A549 (cell line): Measurements from ENCODE around the gene FRMD3. TPM values are rescaled to one million over a fixed set of nuclear protein-coding genes. Genes with fewer than 3 reads are reported as not detected.

Experiments
- ATAC-seq, 2 experiments: fragments of 200-7000 bp in 1 of 2; fragments of >200 bp in 1 of 2; cut with Nextera tagmentation in 1 of 2; cut with Tn5 transposase in 1 of 2; 3 replicates each; pipeline versions ENCODE4 v1.8.0 to v1.9.1; 2018 to 2020; ENCODE audit warnings: mild to moderate bottlenecking in 1 of 2, moderate library complexity in 1 of 2
- CTCF ChIA-PET: fragments of 300-600 bp; sonication (Branson Sonifier 250); formaldehyde crosslinking; extraction: SDS; loops from one replicate; lab custom pipeline; 2021; ENCODE audit warnings: antibody characterized with exemption, inconsistent platforms; lab: Yijun Ruan, JAX
- POLR2A ChIA-PET: fragments of 350-600 bp; formaldehyde crosslinking; extraction: SDS; loops from one replicate; lab custom pipeline; 2021; ENCODE audit warnings: antibody characterized with exemption, inconsistent platforms; lab: Yijun Ruan, JAX
- DNase-seq, 2 experiments: peaks; one replicate each; pipeline versions ENCODE4 v3.0.0 to v3.0.0-alpha.2; 2011 to 2016; ENCODE audit warnings: low read depth in 1 of 2, low spot score in 1 of 2
- FAIRE-seq: peaks from 2 replicates; lab custom pipeline; 2011; peaks lifted over from hg19 to GRCh38; lab: Jason Lieb, UNC
- H3K27ac ChIP-seq, 2 experiments: fragments of >200 bp; sonication (Bioruptor Twin); formaldehyde crosslinking; 3 replicates each; pipeline ENCODE4 v1.5.1; 2016 to 2017
- H3K4me1 ChIP-seq: fragments of >200 bp; sonication (Bioruptor Twin); formaldehyde crosslinking; 3 replicates; pipeline ENCODE4 v1.6.1; 2016
- H3K4me2 ChIP-seq: fragments of >200 bp; sonication (Bioruptor Twin); formaldehyde crosslinking; 3 replicates; pipeline ENCODE4 v1.6.1; 2016
- H3K4me3 ChIP-seq: fragments of >200 bp; sonication (Bioruptor Twin); formaldehyde crosslinking; 3 replicates; pipeline ENCODE4 v1.5.1; 2016
- H3K9me3 ChIP-seq: fragments of >200 bp; sonication (Bioruptor Twin); formaldehyde crosslinking; 3 replicates; pipeline ENCODE4 v1.6.1; 2016
- CBX8 ChIP-seq: fragments of 200-600 bp; sonication (generic); IDR thresholded peaks from 2 replicates; pipeline ENCODE4 v1.6.1; 2016
- CEBPB ChIP-seq, 2 experiments: fragments of >200 bp in 1 of 2; sonication (Bioruptor Twin) in 1 of 2; formaldehyde crosslinking in 1 of 2; IDR thresholded peaks; 2 replicates each; pipeline ENCODE4 v1.6.1; 2012 to 2016
- CHD2 ChIP-seq: fragments of 150-350 bp; IDR thresholded peaks from 2 replicates; pipeline ENCODE4 v1.6.1; 2014; ENCODE audit warnings: low read length; ENCODE audit not compliant: partially characterized antibody
- CHD4 ChIP-seq: fragments of 200-600 bp; sonication (generic); IDR thresholded peaks from 2 replicates; pipeline ENCODE4 v1.6.1; 2016; ENCODE audit warnings: antibody characterized with exemption, mild to moderate bottlenecking, borderline replicate concordance
- EHF ChIP-seq: fragments of 250-450 bp; sonication (Bioruptor Pico); IDR thresholded peaks from 2 replicates; pipeline ENCODE4 v1.5.0; 2020; ENCODE audit warnings: mild to moderate bottlenecking
- FOSL2 ChIP-seq, 2 experiments: fragments of 450-650 bp in 1 of 2; fragments of >200 bp in 1 of 2; sonication (Bioruptor Twin) in 1 of 2; formaldehyde crosslinking; IDR thresholded peaks; 2 replicates each; pipeline versions ENCODE4 v1.5.0 to v1.6.1; 2016 to 2020; ENCODE audit warnings: mild to moderate bottlenecking in 1 of 2, moderate library complexity in 1 of 2
- HOXA7 ChIP-seq: fragments of 250-450 bp; sonication (Bioruptor Pico); IDR thresholded peaks from 2 replicates; pipeline ENCODE4 v1.5.0; 2020; ENCODE audit warnings: mild to moderate bottlenecking, moderate library complexity
- HOXB13 ChIP-seq: fragments of 250-450 bp; sonication (Bioruptor Pico); IDR thresholded peaks from 2 replicates; pipeline ENCODE4 v1.5.0; 2020; ENCODE audit warnings: low read depth, mild to moderate bottlenecking, moderate library complexity
- HOXB5 ChIP-seq: fragments of 250-450 bp; sonication (Bioruptor Pico); IDR thresholded peaks from 2 replicates; pipeline ENCODE4 v1.5.0; 2020; ENCODE audit warnings: mild to moderate bottlenecking, moderate library complexity
- JUN ChIP-seq, 2 experiments: fragments of >200 bp; sonication (Bioruptor Twin); formaldehyde crosslinking; IDR thresholded peaks; 2 replicates in 1 of 2; 3 replicates in 1 of 2; pipeline ENCODE4 v1.6.1; 2016 to 2017
- JUNB ChIP-seq: fragments of >200 bp; sonication (Bioruptor Twin); formaldehyde crosslinking; IDR thresholded peaks from 2 replicates; pipeline ENCODE4 v1.6.1; 2016
- KDM1A ChIP-seq: fragments of 200-600 bp; sonication (generic); IDR thresholded peaks from 2 replicates; pipeline ENCODE4 v1.6.1; 2016; ENCODE audit warnings: low read depth, mild to moderate bottlenecking
- MAZ ChIP-seq: fragments of 150-350 bp; IDR thresholded peaks from 2 replicates; pipeline ENCODE4 v1.6.1; 2014; ENCODE audit warnings: antibody characterized with exemption, low read depth, low read length, borderline replicate concordance
- MYC ChIP-seq: IDR thresholded peaks from 2 replicates; pipeline ENCODE4 v1.6.1; 2012; ENCODE audit warnings: mild to moderate bottlenecking, inconsistent platforms, low read length, improper control_type of control experiment, borderline replicate concordance
- PHF8 ChIP-seq: fragments of 200-600 bp; sonication (generic); IDR thresholded peaks from 2 replicates; pipeline ENCODE4 v1.6.1; 2016; ENCODE audit warnings: low read depth, mild to moderate bottlenecking, antibody characterized with exemption, moderate library complexity, borderline replicate concordance
- POLR2AphosphoS2 ChIP-seq: conservative IDR thresholded peaks from 2 replicates; pipeline ENCODE4 v1.6.1; 2012; ENCODE audit warnings: low read length, improper control_type of control experiment, inconsistent platforms
- RAD21 ChIP-seq, 2 experiments: fragments of >200 bp in 1 of 2; sonication (Bioruptor Twin) in 1 of 2; formaldehyde crosslinking in 1 of 2; IDR thresholded peaks in 1 of 2; conservative IDR thresholded peaks in 1 of 2; 2 replicates in 1 of 2; 3 replicates in 1 of 2; pipeline ENCODE4 v1.6.1; 2012 to 2018; ENCODE audit warnings: inconsistent platforms in 1 of 2
- RARB ChIP-seq: fragments of 250-450 bp; sonication (Bioruptor Pico); IDR thresholded peaks from 2 replicates; pipeline ENCODE4 v1.8.0; 2021; ENCODE audit warnings: mild to moderate bottlenecking, moderate library complexity
- RFX5 ChIP-seq: fragments of 450-650 bp; IDR thresholded peaks from 2 replicates; pipeline ENCODE4 v1.7.1; 2014; ENCODE audit warnings: antibody characterized with exemption, mild to moderate bottlenecking, moderate library complexity
- ZNF302 ChIP-seq: fragments of 250-450 bp; sonication (Bioruptor Pico); IDR thresholded peaks from 2 replicates; pipeline ENCODE4 v1.9.0; 2021; ENCODE audit warnings: inconsistent platforms, mild to moderate bottlenecking, moderate library complexity
- WGBS: methylation state at CpG from one replicate; pipeline ENCODE4 v1.1.6; 2017; ENCODE audit errors: missing lambda C conversion rate; 5-methylcytosine and 5-hydroxymethylcytosine counted together
- polyA plus RNA-seq, 4 experiments: library from polyadenylated mRNA; depleted of rRNA in 3 of 4; stranded (reverse); fragments of >200 nt; fragmentation: RNase III in 1 of 4; extraction: RNeasy Plus Mini Kit Qiagen cat#74134 plus additional on column Dnase treatment in 1 of 4; gene quantifications; 2 replicates in 3 of 4; 3 replicates in 1 of 4; pipeline ENCODE4 v1.2.3, GENCODE V29; 2011 to 2017
- TF ChIP-seq, protein P1 (sequence below): fragments of 450-650 bp; IDR thresholded peaks from 2 replicates; pipeline ENCODE4 v1.6.1; 2014; ENCODE audit warnings: antibody characterized with exemption
- TF ChIP-seq, protein P2 (sequence below): fragments of 250-450 bp; sonication (Bioruptor Pico); IDR thresholded peaks from 2 replicates; pipeline ENCODE4 v1.5.0; 2021; ENCODE audit warnings: mild to moderate bottlenecking, moderate library complexity, borderline replicate concordance
- TF ChIP-seq, protein P3 (sequence below): IDR thresholded peaks from 2 replicates; pipeline ENCODE4 v1.6.1; 2012
- TF ChIP-seq, protein P4 (sequence below): IDR thresholded peaks from 2 replicates; pipeline ENCODE4 v1.6.1; 2012; ENCODE audit warnings: low read depth, borderline replicate concordance
- TF ChIP-seq, protein P5 (sequence below): fragments of 150-350 bp; IDR thresholded peaks from 2 replicates; pipeline ENCODE4 v1.6.1; 2014; ENCODE audit warnings: low read depth, mild to moderate bottlenecking, low read length
- TF ChIP-seq, protein P6 (sequence below): fragments of 250-450 bp; sonication (Bioruptor Pico); IDR thresholded peaks from 2 replicates; pipeline ENCODE4 v1.5.0; 2020; ENCODE audit warnings: low read depth, mild to moderate bottlenecking, moderate library complexity

FRMD3 gene
- polyA plus RNA-seq, 2 of the 4 experiments (the other 2 are of a cell fraction), result 1.7 to 3.3 TPM

DNA sequence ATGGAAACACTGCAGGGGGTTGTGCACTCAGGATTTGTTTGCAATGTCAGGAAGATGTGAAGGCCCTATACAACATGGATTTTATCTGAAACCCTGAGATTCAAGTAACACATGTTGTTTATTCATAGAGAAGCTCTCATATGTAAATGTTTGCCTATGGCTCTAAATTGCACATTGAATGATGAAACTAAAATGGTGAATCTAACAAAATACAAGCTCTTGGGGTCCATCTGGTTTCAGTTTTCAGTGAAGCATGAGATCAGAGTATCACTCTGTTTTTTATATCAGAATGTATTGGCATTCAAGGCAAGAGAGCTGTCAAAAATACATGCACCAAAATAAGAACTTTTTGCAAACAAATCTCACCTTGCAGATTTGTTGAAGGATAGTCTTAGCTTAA is 19.6 kb upstream of the FRMD3 start:
- FAIRE-seq (no peak), ATAC-seq (no peak), DNase-seq (no peak)
- H3K4me3 ChIP-seq, result no peak overlapping the region
- H3K27ac ChIP-seq, result no peak overlapping the region
- TF ChIP-seq HOXA7 (no peak), CHD2 (no peak), JUNB (no peak), MAZ (no peak), RAD21 (conservative IDR thresholded peaks at IDR 0.05 in 1 of 2, IDR thresholded peaks at IDR 0.05 in 1 of 2) (no peak), EHF (CRISPR knock-in tag) (no peak), RARB (CRISPR knock-in tag) (no peak)
- TF ChIP-seq, protein P1, sequence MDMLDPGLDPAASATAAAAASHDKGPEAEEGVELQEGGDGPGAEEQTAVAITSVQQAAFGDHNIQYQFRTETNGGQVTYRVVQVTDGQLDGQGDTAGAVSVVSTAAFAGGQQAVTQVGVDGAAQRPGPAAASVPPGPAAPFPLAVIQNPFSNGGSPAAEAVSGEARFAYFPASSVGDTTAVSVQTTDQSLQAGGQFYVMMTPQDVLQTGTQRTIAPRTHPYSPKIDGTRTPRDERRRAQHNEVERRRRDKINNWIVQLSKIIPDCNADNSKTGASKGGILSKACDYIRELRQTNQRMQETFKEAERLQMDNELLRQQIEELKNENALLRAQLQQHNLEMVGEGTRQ, result no peak
- no peaks in the 10 kb centered on the region for H3K9me3 ChIP-seq
- POLR2A ChIA-PET, result no interaction called here
- CTCF ChIA-PET, result interaction anchor here (2.6 kb wide), 1 partner anchor 14 kb away, joined by 9 read pairs; no protein-coding TSS in a partner anchor
- no peak overlapping the region for H3K4me2 ChIP-seq
- no peaks in the 10 kb centered on the region for H3K4me1 ChIP-seq

DNA sequence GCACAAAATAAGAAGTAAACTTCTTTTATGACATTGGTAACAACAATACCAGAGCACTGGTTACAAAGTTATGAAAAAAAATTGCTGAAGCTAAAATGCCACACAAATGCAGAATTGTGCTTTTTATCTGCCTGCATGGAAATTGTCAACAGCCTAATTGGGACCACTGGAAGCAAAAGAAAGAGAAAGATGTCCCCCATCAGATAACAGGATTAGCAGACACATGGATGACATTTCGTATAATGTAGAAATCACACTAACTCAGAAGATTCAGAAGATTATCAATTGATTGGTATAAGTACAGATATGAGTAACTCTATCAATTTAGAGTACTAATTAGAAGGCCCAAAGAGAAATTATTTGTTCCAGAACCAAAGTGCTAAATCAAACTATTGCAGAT is 19.1 kb upstream of the FRMD3 start:
- ChIA-PET POLR2A (no interaction called here), CTCF (interaction anchor here (2.6 kb wide), 1 partner anchor 13 kb away, joined by 9 read pairs; no protein-coding TSS in a partner anchor)
- no peaks in the 10 kb centered on the region for H3K9me3 ChIP-seq
- TF ChIP-seq FOSL2 (IDR thresholded peaks at IDR 0.05) (no peak), FOSL2 (CRISPR knock-in tag; IDR thresholded peaks at IDR 0.05) (no peak), PHF8 (no peak), CBX8 (no peak), JUN (IDR thresholded peaks at IDR 0.05) (no peak), POLR2AphosphoS2 (no peak), HOXB13 (no peak), CEBPB (IDR thresholded peaks at IDR 0.05) (no peak), MYC (no peak), HOXB5 (CRISPR knock-in tag) (no peak), MAZ (no peak), RFX5 (no peak), KDM1A (no peak), ZNF302 (CRISPR knock-in tag) (no peak), CHD4 (no peak)
- TF ChIP-seq, protein P2, sequence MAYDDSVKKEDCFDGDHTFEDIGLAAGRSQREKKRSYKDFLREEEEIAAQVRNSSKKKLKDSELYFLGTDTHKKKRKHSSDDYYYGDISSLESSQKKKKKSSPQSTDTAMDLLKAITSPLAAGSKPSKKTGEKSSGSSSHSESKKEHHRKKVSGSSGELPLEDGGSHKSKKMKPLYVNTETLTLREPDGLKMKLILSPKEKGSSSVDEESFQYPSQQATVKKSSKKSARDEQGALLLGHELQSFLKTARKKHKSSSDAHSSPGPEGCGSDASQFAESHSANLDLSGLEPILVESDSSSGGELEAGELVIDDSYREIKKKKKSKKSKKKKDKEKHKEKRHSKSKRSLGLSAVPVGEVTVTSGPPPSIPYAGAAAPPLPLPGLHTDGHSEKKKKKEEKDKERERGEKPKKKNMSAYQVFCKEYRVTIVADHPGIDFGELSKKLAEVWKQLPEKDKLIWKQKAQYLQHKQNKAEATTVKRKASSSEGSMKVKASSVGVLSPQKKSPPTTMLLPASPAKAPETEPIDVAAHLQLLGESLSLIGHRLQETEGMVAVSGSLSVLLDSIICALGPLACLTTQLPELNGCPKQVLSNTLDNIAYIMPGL (CRISPR knock-in tag), result no peak
- TF ChIP-seq, protein P3, sequence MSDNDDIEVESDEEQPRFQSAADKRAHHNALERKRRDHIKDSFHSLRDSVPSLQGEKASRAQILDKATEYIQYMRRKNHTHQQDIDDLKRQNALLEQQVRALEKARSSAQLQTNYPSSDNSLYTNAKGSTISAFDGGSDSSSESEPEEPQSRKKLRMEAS, result no peak
- TF ChIP-seq, protein P4, sequence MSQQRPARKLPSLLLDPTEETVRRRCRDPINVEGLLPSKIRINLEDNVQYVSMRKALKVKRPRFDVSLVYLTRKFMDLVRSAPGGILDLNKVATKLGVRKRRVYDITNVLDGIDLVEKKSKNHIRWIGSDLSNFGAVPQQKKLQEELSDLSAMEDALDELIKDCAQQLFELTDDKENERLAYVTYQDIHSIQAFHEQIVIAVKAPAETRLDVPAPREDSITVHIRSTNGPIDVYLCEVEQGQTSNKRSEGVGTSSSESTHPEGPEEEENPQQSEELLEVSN, result no peak
- TF ChIP-seq, protein P5, sequence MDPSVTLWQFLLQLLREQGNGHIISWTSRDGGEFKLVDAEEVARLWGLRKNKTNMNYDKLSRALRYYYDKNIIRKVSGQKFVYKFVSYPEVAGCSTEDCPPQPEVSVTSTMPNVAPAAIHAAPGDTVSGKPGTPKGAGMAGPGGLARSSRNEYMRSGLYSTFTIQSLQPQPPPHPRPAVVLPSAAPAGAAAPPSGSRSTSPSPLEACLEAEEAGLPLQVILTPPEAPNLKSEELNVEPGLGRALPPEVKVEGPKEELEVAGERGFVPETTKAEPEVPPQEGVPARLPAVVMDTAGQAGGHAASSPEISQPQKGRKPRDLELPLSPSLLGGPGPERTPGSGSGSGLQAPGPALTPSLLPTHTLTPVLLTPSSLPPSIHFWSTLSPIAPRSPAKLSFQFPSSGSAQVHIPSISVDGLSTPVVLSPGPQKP, result no peak
- TF ChIP-seq, protein P6, sequence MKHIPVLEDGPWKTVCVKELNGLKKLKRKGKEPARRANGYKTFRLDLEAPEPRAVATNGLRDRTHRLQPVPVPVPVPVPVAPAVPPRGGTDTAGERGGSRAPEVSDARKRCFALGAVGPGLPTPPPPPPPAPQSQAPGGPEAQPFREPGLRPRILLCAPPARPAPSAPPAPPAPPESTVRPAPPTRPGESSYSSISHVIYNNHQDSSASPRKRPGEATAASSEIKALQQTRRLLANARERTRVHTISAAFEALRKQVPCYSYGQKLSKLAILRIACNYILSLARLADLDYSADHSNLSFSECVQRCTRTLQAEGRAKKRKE (CRISPR knock-in tag), result no peak
- H3K4me2 ChIP-seq, result no peak overlapping the region
- H3K27ac ChIP-seq, result no peak overlapping the region
- no peaks in the 10 kb centered on the region for H3K4me1 ChIP-seq
- FAIRE-seq, result no peak
- WGBS, result 53% methylated on average over 1 of the region's 1 CpG
- H3K4me3 ChIP-seq, result no peak overlapping the region
- ATAC-seq, result no peak
- DNase-seq, result no peak
